Mammary epithelial cell (primary cell): Measurements from ENCODE around the gene CSTPP1.

Experiments
- EZH2 ChIP-seq: IDR thresholded peaks from 2 replicates; pipeline ENCODE4 v1.6.1; 2012; ENCODE audit warnings: low read length, inconsistent platforms, borderline replicate concordance
- TF ChIP-seq, protein P1 (sequence below), 2 donors: IDR thresholded peaks in 1 of 2; conservative IDR thresholded peaks in 1 of 2; 2 replicates each; pipeline ENCODE4 v1.5.1; 2011 to 2012; ENCODE audit warnings: inconsistent platforms in 2 of 2, low read length in 2 of 2, mild to moderate bottlenecking in 2 of 2, control low read depth in 1 of 2, low read depth in 1 of 2; ENCODE audit not compliant: insufficient read depth in 1 of 2; ENCODE audit errors: extremely low read depth in 1 of 2

DNA sequence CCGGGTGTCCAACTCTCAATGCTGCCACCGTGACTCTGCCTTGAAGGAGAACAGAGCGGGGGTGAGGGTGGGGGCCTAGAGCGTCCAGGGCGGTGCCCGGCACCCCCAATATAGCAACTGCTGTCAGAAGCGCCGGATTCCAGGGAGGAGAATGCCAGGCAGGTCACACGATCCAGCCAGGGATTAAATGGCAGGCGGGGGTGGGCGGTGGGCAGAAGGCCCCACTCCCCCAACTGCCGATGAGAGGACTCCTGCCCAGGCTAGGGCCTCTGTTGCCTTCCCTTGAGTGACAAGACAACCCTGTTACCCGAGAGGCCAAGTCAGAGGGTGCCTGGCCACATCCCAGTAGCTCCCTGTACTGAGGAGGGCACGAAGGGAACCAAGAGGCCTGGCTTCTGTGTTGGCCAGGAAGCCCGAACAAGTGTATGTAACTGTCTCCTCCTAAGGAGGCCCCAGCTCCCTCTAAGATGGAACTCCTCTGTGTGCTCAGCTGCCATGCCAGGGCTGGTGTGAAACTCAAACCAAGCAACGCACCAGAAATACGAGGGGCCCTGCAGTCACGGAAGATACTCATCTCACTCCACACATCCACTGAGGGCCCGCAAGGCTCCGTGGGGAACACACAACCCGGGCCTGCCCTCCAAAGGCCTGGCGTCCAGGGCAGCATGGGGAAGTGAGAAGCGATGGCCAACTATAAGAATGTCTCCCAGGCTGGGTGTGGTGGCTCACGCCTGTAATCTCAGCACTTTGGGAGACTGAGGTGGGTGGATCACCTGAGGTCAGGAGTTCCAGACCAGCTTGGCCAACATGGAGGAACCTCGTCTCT lies 246.7 kb downstream of the CSTPP1 start:
- TF ChIP-seq, protein P1, sequence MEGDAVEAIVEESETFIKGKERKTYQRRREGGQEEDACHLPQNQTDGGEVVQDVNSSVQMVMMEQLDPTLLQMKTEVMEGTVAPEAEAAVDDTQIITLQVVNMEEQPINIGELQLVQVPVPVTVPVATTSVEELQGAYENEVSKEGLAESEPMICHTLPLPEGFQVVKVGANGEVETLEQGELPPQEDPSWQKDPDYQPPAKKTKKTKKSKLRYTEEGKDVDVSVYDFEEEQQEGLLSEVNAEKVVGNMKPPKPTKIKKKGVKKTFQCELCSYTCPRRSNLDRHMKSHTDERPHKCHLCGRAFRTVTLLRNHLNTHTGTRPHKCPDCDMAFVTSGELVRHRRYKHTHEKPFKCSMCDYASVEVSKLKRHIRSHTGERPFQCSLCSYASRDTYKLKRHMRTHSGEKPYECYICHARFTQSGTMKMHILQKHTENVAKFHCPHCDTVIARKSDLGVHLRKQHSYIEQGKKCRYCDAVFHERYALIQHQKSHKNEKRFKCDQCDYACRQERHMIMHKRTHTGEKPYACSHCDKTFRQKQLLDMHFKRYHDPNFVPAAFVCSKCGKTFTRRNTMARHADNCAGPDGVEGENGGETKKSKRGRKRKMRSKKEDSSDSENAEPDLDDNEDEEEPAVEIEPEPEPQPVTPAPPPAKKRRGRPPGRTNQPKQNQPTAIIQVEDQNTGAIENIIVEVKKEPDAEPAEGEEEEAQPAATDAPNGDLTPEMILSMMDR (conservative IDR thresholded peaks at IDR 0.05 in 1 of 2, IDR thresholded peaks at IDR 0.05 in 1 of 2; ENCODE audit: extremely low read depth in 1 of 2, insufficient read depth in 1 of 2, low read depth in 1 of 2, low read length in 2 of 2) = no peak
- no peak for TF ChIP-seq EZH2
